GM12878 (cell line): ENCODE results near the gene TCF7. TPM values are rescaled to one million over a fixed set of nuclear protein-coding genes. Genes with fewer than 3 reads are reported as not detected.
"Not testable (repeated sequence)": the region's sequence is repeated elsewhere in the genome, so short reads cannot be mapped to it uniquely, and the experiment has no call there.

Experiments
- ATAC-seq: fragments of 200-7000 bp; cut with Tn5 transposase; 3 replicates; pipeline ENCODE4 v1.9.1; 2020; ENCODE audit warnings: mild to moderate bottlenecking, moderate library complexity
- BruUV-seq: library from RNA; stranded (reverse); fragments of 400-500 nt; replicated peaks from 2 replicates; lab custom pipeline; 2021; lab: Mats Ljungman, UMichigan
- CTCF ChIA-PET: fragments of 300-600 bp; sonication (Branson Sonifier 250); formaldehyde crosslinking; extraction: SDS; loops from one replicate; lab custom pipeline; 2021; ENCODE audit warnings: inconsistent platforms; lab: Yijun Ruan, JAX
- POLR2A ChIA-PET: fragments of 350-600 bp; formaldehyde crosslinking; extraction: SDS; loops from one replicate; lab custom pipeline; 2021; ENCODE audit warnings: inconsistent platforms; lab: Charles Lee
- RAD21 ChIA-PET: fragments of 300-600 bp; sonication (Branson Sonifier 250); formaldehyde crosslinking; loops from one replicate; lab custom pipeline; 2023; ENCODE audit warnings: antibody characterized with exemption; ENCODE audit not compliant: unreplicated experiment; lab: Charles Lee
- SMC1A ChIA-PET: fragments of 300-600 bp; sonication (Branson Sonifier 250); formaldehyde crosslinking; loops from one replicate; lab custom pipeline; 2023; ENCODE audit not compliant: unreplicated experiment, uncharacterized antibody; lab: Charles Lee
- DNase-seq: peaks from one replicate; pipeline ENCODE4 v3.0.0-alpha.2; 2011; ENCODE audit warnings: low read depth, low spot score
- FAIRE-seq: peaks from 3 replicates; lab custom pipeline; 2011; peaks lifted over from hg19 to GRCh38; lab: Jason Lieb, UNC
- H2AFZ ChIP-seq: 2 replicates; pipeline ENCODE4 v1.6.0; 2011; ENCODE audit warnings: low read depth, low read length, control low read depth; ENCODE audit not compliant: control insufficient read depth
- H3K27ac ChIP-seq: 2 replicates; pipeline ENCODE4 v1.5.1; 2011; ENCODE audit warnings: control low read depth; ENCODE audit not compliant: control insufficient read depth, insufficient read depth
- H3K27me3 ChIP-seq, 2 experiments: replicated peaks in 1 of 2; 2 replicates each; pipeline versions ENCODE4 v1.6.0 to v1.6.1; 2011; ENCODE audit warnings: low read length in 1 of 2; ENCODE audit not compliant: control insufficient read depth in 2 of 2, insufficient read depth in 2 of 2
- H3K36me3 ChIP-seq, 2 experiments: 2 replicates each; pipeline ENCODE4 v1.5.1; 2011; ENCODE audit warnings: low read length in 1 of 2; ENCODE audit not compliant: control insufficient read depth in 2 of 2, insufficient read depth in 2 of 2
- H3K4me1 ChIP-seq: 2 replicates; pipeline ENCODE4 v1.6.1; 2011; ENCODE audit warnings: mild to moderate bottlenecking, low read length, moderate library complexity, mixed read lengths; ENCODE audit not compliant: control insufficient read depth, insufficient read depth
- H3K4me2 ChIP-seq: 2 replicates; pipeline ENCODE4 v1.6.0; 2011; ENCODE audit warnings: control low read depth; ENCODE audit not compliant: control insufficient read depth, insufficient read depth
- H3K4me3 ChIP-seq: fragments of 200-600 bp; sonication (generic); 2 replicates; pipeline ENCODE4 v1.5.1; 2016
- H3K79me2 ChIP-seq: 2 replicates; pipeline ENCODE4 v1.6.0; 2011; ENCODE audit warnings: low read length; ENCODE audit not compliant: control insufficient read depth, insufficient read depth
- H3K9ac ChIP-seq: 2 replicates; pipeline ENCODE4 v1.8.0; 2011; ENCODE audit warnings: low read length, control low read depth, mixed read lengths; ENCODE audit not compliant: control insufficient read depth, insufficient read depth
- H3K9me3 ChIP-seq: replicated peaks from 3 replicates; pipeline ENCODE4 v1.5.1; 2011; ENCODE audit warnings: mild to moderate bottlenecking, low read length; ENCODE audit not compliant: control insufficient read depth, insufficient read depth
- H4K20me1 ChIP-seq: 2 replicates; pipeline ENCODE4 v1.6.0; 2011; ENCODE audit not compliant: control insufficient read depth, insufficient read depth
- HCFC1 ChIP-seq: fragments of 150-350 bp; IDR thresholded peaks from 2 replicates; pipeline ENCODE4 v1.6.1; 2014; ENCODE audit warnings: low read length
- POLR2AphosphoS5 ChIP-seq: IDR thresholded peaks from 2 replicates; pipeline ENCODE4 v1.6.1; 2011; ENCODE audit warnings: mild to moderate bottlenecking, low read length, inconsistent platforms
- WGBS: methylation state at CpG from one replicate; pipeline ENCODE4 v1.1.6; 2016; ENCODE audit warnings: low lambda C conversion rate; ENCODE audit not compliant: insufficient replicate concordance, insufficient coverage; ENCODE audit errors: missing lambda C conversion rate; 5-methylcytosine and 5-hydroxymethylcytosine counted together
- in situ Hi-C: fragments of 300-500 bp; cut with MboI; formaldehyde crosslinking; loops from 9 replicates; pipeline ENCODE4 v1.14.3; 2018; ENCODE audit warnings: mixed read lengths
- intact Hi-C: fragments of 100-400 bp; cut with micrococcal nuclease; formaldehyde crosslinking; loops from one replicate; pipeline ENCODE4 v1.14.2; 2022; ENCODE audit not compliant: unreplicated experiment
- polyA plus RNA-seq, 11 experiments: library from polyadenylated mRNA; depleted of rRNA in 4 of 11; unstranded in 6 of 11; stranded (reverse) in 5 of 11; fragments of >200 nt; fragmentation: Nextera tagmentation in 4 of 11; fragmentation: Illumina TruSeq in 1 of 11; extraction: Ambion mirVana in 4 of 11; extraction: Trizol in 1 of 11; gene quantifications; 1 replicate in 1 of 11; 2 replicates in 10 of 11; pipeline versions ENCODE4 v1.2.1 to v1.2.3, GENCODE V29; 2011 to 2016; ENCODE audit warnings: inconsistent platforms in 2 of 11, missing spikeins in 2 of 11, low read depth in 1 of 11
- total RNA-seq, 4 experiments: library from RNA; depleted of rRNA in 3 of 4; stranded (reverse); fragments of >200 nt in 3 of 4; fragmentation: Illumina TruSeq in 1 of 4; extraction: Trizol in 1 of 4; gene quantifications; 2 replicates each; pipeline versions ENCODE4 v1.2.1 to v1.2.3, GENCODE V29; 2013 to 2021

TCF7 gene
- total and polyA plus RNA-seq, 10 of the 15 experiments (the other 5 are each of a cell fraction or from before 2014, with no cell fraction given): 10.0 to 60.2 (median 23.6) TPM

DNA sequence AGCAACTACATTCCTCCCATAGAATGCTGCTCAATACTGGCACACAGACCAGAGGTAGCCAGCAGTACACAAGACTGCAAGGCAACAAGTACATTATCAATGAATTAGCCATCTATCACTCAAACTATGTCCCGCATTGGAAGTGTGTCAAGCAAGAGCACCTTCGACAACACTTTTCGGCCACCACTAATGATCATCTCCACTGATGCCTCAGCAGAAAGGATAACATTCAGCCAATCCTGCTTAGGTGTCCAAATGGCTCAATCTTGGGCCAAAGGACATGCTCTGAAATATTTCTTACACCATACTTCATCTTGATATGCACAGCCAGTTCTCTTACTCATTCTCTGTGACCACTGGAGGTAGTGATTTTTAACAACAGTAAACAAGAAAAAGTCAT is 37.2 kb downstream of the TCF7 start:
- BruUV-seq: no TSS peak
- H3K9me3 ChIP-seq: no peaks in the 10 kb centered on the region
- 98% methylated on average over 3 of the region's 3 CpGs for WGBS
- no peaks in the 10 kb centered on the region for H3K4me1 ChIP-seq
- DNase-seq (no peak), ATAC-seq (no peak), FAIRE-seq (no peak)
- no peak overlapping the region for H3K4me3 ChIP-seq
- peaks cover 11 to 32% of the 10 kb centered on the region in 2 experiments for H3K36me3 ChIP-seq
- no peak overlapping the region for H3K27ac ChIP-seq
- no peak overlapping the region for H3K4me2 ChIP-seq
- H4K20me1 ChIP-seq: no peaks in the 10 kb centered on the region
- in situ Hi-C loops (no loop called here), intact Hi-C loops (no loop called here)
- ChIA-PET SMC1A (interaction anchor here (1.4 to 21.6 kb wide), 3 partner anchors 9 to 113 kb away, joined by 4 to 441 read pairs (median 5); no protein-coding TSS in a partner anchor), CTCF (interaction anchor here (2.8 to 24.1 kb wide), 3 partner anchors 10 to 113 kb away, joined by 12 to 792 read pairs (median 17); no protein-coding TSS in a partner anchor), POLR2A (interaction anchor here (1.4 to 1.5 kb wide), 2 partner anchors 10 to 117 kb away, joined by 3 read pairs; no protein-coding TSS in a partner anchor), RAD21 (no interaction called here)
- H2AFZ ChIP-seq: no peak overlapping the region
- H3K9ac ChIP-seq: no peak overlapping the region
- no peaks in the 10 kb centered on the region for H3K79me2 ChIP-seq
- no peaks in the 10 kb centered on the region for H3K27me3 ChIP-seq
- peak; percentile 69 for TF ChIP-seq POLR2AphosphoS5
- TF ChIP-seq HCFC1: no peak

DNA sequence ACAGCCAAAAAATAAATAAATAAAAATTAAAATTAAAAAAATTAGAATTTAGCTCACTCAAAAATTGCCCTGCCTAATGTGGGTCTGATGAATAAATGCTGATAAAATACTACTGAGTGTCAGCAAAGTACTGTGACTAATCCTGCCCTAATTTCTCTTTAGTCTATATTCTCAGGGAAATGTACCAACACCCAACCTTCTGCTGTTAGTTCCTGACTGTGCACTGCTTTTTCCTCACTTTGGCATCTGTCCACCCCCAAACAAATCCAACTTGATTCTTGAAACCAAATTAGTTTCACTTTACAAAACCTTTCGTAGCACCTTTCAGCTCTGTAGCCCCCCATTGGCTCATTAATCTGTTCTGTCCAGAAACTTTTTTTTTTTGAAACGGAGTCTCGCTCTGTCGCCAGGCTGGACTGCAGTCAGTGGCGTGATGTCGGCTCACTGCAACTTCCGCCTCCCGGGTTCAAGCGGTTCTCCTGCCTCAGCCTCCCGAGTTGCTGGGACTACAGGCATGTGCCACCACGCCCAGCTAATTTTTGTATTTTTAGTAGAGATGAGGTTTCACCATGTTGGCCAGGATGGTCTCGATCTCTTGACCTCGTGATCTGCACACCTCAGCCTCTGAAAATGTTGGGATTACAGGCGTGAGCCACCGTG is 37.8 kb downstream of the TCF7 start:
- H2AFZ ChIP-seq, H3K79me2 ChIP-seq, ATAC-seq, H4K20me1 ChIP-seq, H3K9me3 ChIP-seq, H3K4me2 ChIP-seq, H3K4me3 ChIP-seq, DNase-seq, FAIRE-seq, in situ Hi-C loops, intact Hi-C loops, H3K27ac ChIP-seq, RAD21 ChIA-PET, BruUV-seq, H3K9ac ChIP-seq, H3K4me1 ChIP-seq, H3K27me3 ChIP-seq: not testable (repeated sequence)
- H3K36me3 ChIP-seq: peaks cover 8 to 32% of the 10 kb centered on the region in 2 experiments
- ChIA-PET CTCF (interaction anchor here (0.7 to 24.1 kb wide), 6 partner anchors 9 to 139 kb away, joined by 3 to 792 read pairs (median 9); no protein-coding TSS in a partner anchor), POLR2A (interaction anchor here (1.4 to 1.5 kb wide), 2 partner anchors 9 to 118 kb away, joined by 3 read pairs; no protein-coding TSS in a partner anchor), SMC1A (interaction anchor here (1.4 to 21.6 kb wide), 5 partner anchors 10 to 113 kb away, joined by 4 to 441 read pairs (median 5); no protein-coding TSS in a partner anchor)
- WGBS: 98% methylated on average over 15 of the region's 15 CpGs
